Measurements from ENCODE around the gene RETSAT.
"Not testable (repeated sequence)": the region's sequence is repeated elsewhere in the genome, so short reads cannot be mapped to it uniquely, and the experiment has no call there.

RETSAT gene

GRCh38 chr2:85344356-85344954, 9.9 kb downstream of the RETSAT start:
- Histone ChIP-seq H4K20me1 (ENCODE audit: low read depth, low read length) (no peaks in the 10 kb centered on the region), H3K9ac (ENCODE audit: low read length) (no peak overlapping the region), H3K4me3 (ENCODE audit: insufficient read depth, low read length, poor library complexity, severe bottlenecking) (no peak overlapping the region), H3K4me2 (ENCODE audit: low read depth, low read length, poor library complexity, severe bottlenecking) (no peak overlapping the region), H3K9me3 (ENCODE audit: insufficient read depth, low read length) (no peaks in the 10 kb centered on the region), H3K27me3 (ENCODE audit: low read length) (no peaks in the 10 kb centered on the region), H3K36me3 (ENCODE audit: low read length) (no peaks in the 10 kb centered on the region), H3K27ac (ENCODE audit: low read depth, low read length) (no peak overlapping the region), H3F3A (ENCODE audit: insufficient read depth) (no peaks in the 10 kb centered on the region), H3K79me2 (ENCODE audit: insufficient read depth, low read length) (no peaks in the 10 kb centered on the region), H2AFZ (ENCODE audit: low read depth, low read length, severe bottlenecking) (no peak overlapping the region), H3K9me2 (replicated peaks; ENCODE audit: insufficient read depth, low read length) (no peaks in the 10 kb centered on the region)
- TF ChIP-seq CTCF (IDR thresholded peaks at IDR 0.05; ENCODE audit: insufficient read depth, low read length, poor library complexity, severe bottlenecking) (no peak), EZH2phosphoT487 (conservative IDR thresholded peaks at IDR 0.05; ENCODE audit: low read length) (no peak)

GRCh38 chr2:85343207-85343895, 11.0 kb downstream of the RETSAT start:
- not testable (repeated sequence) for H4K20me1 ChIP-seq (ENCODE audit: low read depth, low read length); H3F3A ChIP-seq (ENCODE audit: insufficient read depth); H3K79me2 ChIP-seq (ENCODE audit: insufficient read depth, low read length); H3K9me3 ChIP-seq (ENCODE audit: insufficient read depth, low read length); H3K27me3 ChIP-seq (ENCODE audit: low read length); H3K9ac ChIP-seq (ENCODE audit: low read length); H3K4me3 ChIP-seq (ENCODE audit: insufficient read depth, low read length, poor library complexity, severe bottlenecking); H2AFZ ChIP-seq (ENCODE audit: low read depth, low read length, severe bottlenecking); H3K9me2 ChIP-seq (replicated peaks; ENCODE audit: insufficient read depth, low read length); H3K4me2 ChIP-seq (ENCODE audit: low read depth, low read length, poor library complexity, severe bottlenecking); H3K27ac ChIP-seq (ENCODE audit: low read depth, low read length); H3K36me3 ChIP-seq (ENCODE audit: low read length)

DNA sequence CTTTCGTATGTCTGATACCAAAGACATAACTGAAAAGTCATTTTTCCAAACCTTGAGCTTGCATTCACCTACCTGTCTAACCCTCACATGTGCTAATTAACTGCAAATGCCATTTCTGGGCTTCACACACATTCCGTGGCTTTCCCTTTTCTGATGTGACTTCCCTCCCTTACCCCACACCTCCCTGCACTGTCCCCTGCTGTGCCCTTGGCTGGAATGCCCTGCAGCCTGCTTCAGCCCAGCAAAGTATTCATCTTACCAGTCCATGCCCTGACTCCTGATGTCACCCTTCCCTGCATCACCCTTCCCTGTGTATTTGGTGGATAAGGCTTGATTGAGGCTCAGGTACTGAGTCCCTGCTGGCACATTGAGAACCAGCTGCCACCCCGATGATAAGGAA, 12.2 kb downstream of the RETSAT start:
- TF ChIP-seq EZH2phosphoT487 (conservative IDR thresholded peaks at IDR 0.05; ENCODE audit: low read length) (no peak), CTCF (IDR thresholded peaks at IDR 0.05; ENCODE audit: insufficient read depth, low read length, poor library complexity, severe bottlenecking) (no peak)
- Histone ChIP-seq H3K4me3 (ENCODE audit: insufficient read depth, low read length, poor library complexity, severe bottlenecking) (no peak overlapping the region), H3K9ac (ENCODE audit: low read length) (no peak overlapping the region), H3K9me3 (ENCODE audit: insufficient read depth, low read length) (no peaks in the 10 kb centered on the region), H3K4me2 (ENCODE audit: low read depth, low read length, poor library complexity, severe bottlenecking) (no peak overlapping the region), H3K27me3 (ENCODE audit: low read length) (no peaks in the 10 kb centered on the region), H4K20me1 (ENCODE audit: low read depth, low read length) (no peaks in the 10 kb centered on the region), H3K79me2 (ENCODE audit: insufficient read depth, low read length) (no peaks in the 10 kb centered on the region), H3K36me3 (ENCODE audit: low read length) (no peaks in the 10 kb centered on the region), H3K27ac (ENCODE audit: low read depth, low read length) (no peak overlapping the region), H2AFZ (ENCODE audit: low read depth, low read length, severe bottlenecking) (no peak overlapping the region), H3K9me2 (replicated peaks; ENCODE audit: insufficient read depth, low read length) (no peaks in the 10 kb centered on the region), H3F3A (ENCODE audit: insufficient read depth) (no peaks in the 10 kb centered on the region)

DNA sequence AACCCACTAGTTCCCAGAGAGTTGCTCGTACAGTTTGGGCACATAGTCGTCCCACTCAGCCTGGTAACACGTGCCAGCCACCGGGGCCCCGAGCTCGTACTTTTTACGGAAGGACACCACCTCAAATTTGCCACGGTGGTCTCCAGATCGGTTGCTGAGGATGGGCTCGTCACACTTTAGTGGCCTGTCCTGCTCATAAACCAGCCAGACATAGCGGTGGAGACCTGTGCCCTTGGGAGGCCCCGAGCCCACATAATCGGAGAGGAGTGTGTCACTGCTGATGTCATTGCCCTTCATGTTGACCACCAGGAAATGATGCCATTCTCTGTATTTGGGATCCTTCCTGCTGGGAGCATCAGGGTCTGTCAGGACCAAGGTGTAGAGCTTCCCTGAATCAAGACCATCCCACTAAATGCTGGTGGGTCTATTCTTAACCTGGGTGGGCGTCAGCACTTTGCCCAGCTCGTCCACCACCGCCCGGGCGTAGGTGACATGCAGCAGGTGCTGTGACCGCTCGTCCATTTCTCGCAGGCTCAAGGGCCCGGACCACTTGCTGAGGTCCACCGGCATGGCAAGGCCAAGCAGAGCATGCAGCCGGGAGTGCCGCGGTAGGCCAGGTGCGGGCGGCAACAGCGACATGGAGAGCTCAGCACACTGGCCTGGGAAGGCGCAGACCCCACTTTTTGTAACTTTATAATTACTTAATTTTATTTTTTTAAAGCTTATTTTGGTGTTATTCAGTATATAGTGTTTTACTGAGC, 12.9 kb downstream of the RETSAT start:
- Histone ChIP-seq H3K79me2 (ENCODE audit: insufficient read depth, low read length) (no peaks in the 10 kb centered on the region), H3K27ac (ENCODE audit: low read depth, low read length) (no peak overlapping the region), H3K4me2 (ENCODE audit: low read depth, low read length, poor library complexity, severe bottlenecking) (no peak overlapping the region), H3K9ac (ENCODE audit: low read length) (no peak overlapping the region), H3K9me3 (ENCODE audit: insufficient read depth, low read length) (no peaks in the 10 kb centered on the region), H2AFZ (ENCODE audit: low read depth, low read length, severe bottlenecking) (no peak overlapping the region), H3K9me2 (replicated peaks; ENCODE audit: insufficient read depth, low read length) (no peaks in the 10 kb centered on the region), H3F3A (ENCODE audit: insufficient read depth) (no peaks in the 10 kb centered on the region), H3K27me3 (ENCODE audit: low read length) (no peaks in the 10 kb centered on the region), H4K20me1 (ENCODE audit: low read depth, low read length) (no peaks in the 10 kb centered on the region), H3K36me3 (ENCODE audit: low read length) (no peaks in the 10 kb centered on the region), H3K4me3 (ENCODE audit: insufficient read depth, low read length, poor library complexity, severe bottlenecking) (no peak overlapping the region)
- TF ChIP-seq CTCF (IDR thresholded peaks at IDR 0.05; ENCODE audit: insufficient read depth, low read length, poor library complexity, severe bottlenecking) (no peak), EZH2phosphoT487 (conservative IDR thresholded peaks at IDR 0.05; ENCODE audit: low read length) (no peak)

All from SU-DHL-6 (cell line).